H1 (cell line): Measurements from ENCODE around the gene ARHGAP22. TPM values are rescaled to one million over a fixed set of nuclear protein-coding genes. Genes with fewer than 3 reads are reported as not detected.

Experiments used
- CBX8 ChIP-seq: fragments of 300-800, 300-1000 bp; sonication (generic); IDR thresholded peaks from 2 replicates; pipeline ENCODE4 v1.7.1; 2016; ENCODE audit warnings: low read depth, low read length, borderline replicate concordance
- RAD21 ChIP-seq, 2 experiments: IDR thresholded peaks in 1 of 2; conservative IDR thresholded peaks in 1 of 2; 2 replicates each; pipeline ENCODE4 v1.6.1; 2011; ENCODE audit warnings: low read depth in 2 of 2, low read length in 2 of 2, improper control_type of control experiment in 1 of 2, inconsistent platforms in 1 of 2, mild to moderate bottlenecking in 1 of 2, moderate library complexity in 1 of 2
- polyA plus RNA-seq, 7 experiments: library from polyadenylated mRNA; depleted of rRNA in 3 of 7; stranded (reverse) in 5 of 7; unstranded in 2 of 7; fragments of >200 nt in 5 of 7; fragments of 200-250 nt in 2 of 7; gene quantifications; 1 replicate in 5 of 7; 2 replicates in 1 of 7; 4 replicates in 1 of 7; pipeline versions ENCODE4 v1.2.1 to v1.2.3, GENCODE V29; 2011 to 2013; ENCODE audit warnings: missing spikeins in 2 of 7, mixed read lengths in 2 of 7
- total RNA-seq: library from RNA; stranded (reverse); fragmentation: NEBNext Ultra II Directional; extraction: Animal tissue kit (Norgen Biotek cat#: 25700); gene quantifications from 2 replicates; pipeline ENCODE4 v1.2.1, GENCODE V29; 2021

ARHGAP22 gene
- total and polyA plus RNA-seq, 2 of the 8 experiments (the other 6 are each of a cell fraction or from before 2014, with no cell fraction given) = 3.6 to 11.2 TPM

- no peak for TF ChIP-seq RAD21 (IDR thresholded peaks at IDR 0.05 in 1 of 2, conservative IDR thresholded peaks at IDR 0.05 in 1 of 2; ENCODE audit: low read depth in 2 of 2, low read length in 2 of 2)
- TF ChIP-seq CBX8 = no peak
These were observed 126.4 kb downstream of the ARHGAP22 start (continued) for GRCh38 chr10:48478469-48478868.
